Panc1 (cell line): ENCODE measurements around the gene CEP104. TPM values are rescaled to one million over a fixed set of nuclear protein-coding genes. Genes with fewer than 3 reads are reported as not detected.

Experiments used
- ATAC-seq: fragments of 200-7000 bp; cut with Tn5 transposase; 2 replicates; pipeline ENCODE4 v1.9.1; 2020; ENCODE audit warnings: mild to moderate bottlenecking, moderate library complexity
- BruUV-seq: library from RNA; stranded (reverse); fragments of 400-500 nt; replicated peaks from 2 replicates; lab custom pipeline; 2021; lab: Mats Ljungman, UMichigan
- CTCF ChIA-PET: fragments of 300-600 bp; sonication (Branson Sonifier 250); formaldehyde crosslinking; loops from one replicate; lab custom pipeline; 2022; ENCODE audit warnings: antibody characterized with exemption; lab: Charles Lee
- POLR2A ChIA-PET: fragments of 300-600 bp; sonication (Branson Sonifier 250); formaldehyde crosslinking; loops from one replicate; lab custom pipeline; 2022; ENCODE audit warnings: antibody characterized with exemption; lab: Charles Lee
- DNase-seq: peaks from one replicate; pipeline ENCODE4 v3.0.0-alpha.2; 2010; ENCODE audit warnings: low read depth, low spot score
- H3K27ac ChIP-seq: 2 replicates; pipeline ENCODE4 v1.5.1; 2011; ENCODE audit warnings: mild to moderate bottlenecking, low read length, inconsistent platforms
- H3K27me3 ChIP-seq: fragments of 200-500 bp; sonication (Bioruptor generic); 2 replicates; pipeline ENCODE4 v1.6.0; 2014; ENCODE audit warnings: low read length, inconsistent platforms; ENCODE audit not compliant: control insufficient read depth, insufficient read depth
- H3K36me3 ChIP-seq: fragments of 200-500 bp; sonication (Bioruptor generic); 2 replicates; pipeline ENCODE4 v1.5.1; 2014; ENCODE audit warnings: inconsistent platforms, mild to moderate bottlenecking, low read length, moderate library complexity; ENCODE audit not compliant: control insufficient read depth, insufficient read depth
- H3K4me1 ChIP-seq: 2 replicates; pipeline ENCODE4 v1.5.1; 2011; ENCODE audit warnings: inconsistent platforms, mild to moderate bottlenecking, low read length, moderate library complexity; ENCODE audit not compliant: control insufficient read depth, insufficient read depth
- H3K4me3 ChIP-seq, 2 experiments: 2 replicates each; pipeline ENCODE4 v1.5.1; 2011 to 2012; ENCODE audit warnings: low read depth in 2 of 2, low read length in 2 of 2, mild to moderate bottlenecking in 2 of 2, inconsistent platforms in 1 of 2, moderate library complexity in 1 of 2
- H3K9me3 ChIP-seq: fragments of 200-500 bp; sonication (Bioruptor generic); 2 replicates; pipeline ENCODE4 v1.5.1; 2014; ENCODE audit warnings: low read depth, mild to moderate bottlenecking, inconsistent platforms, low read length, moderate library complexity; ENCODE audit not compliant: control insufficient read depth, insufficient read depth
- CTCF ChIP-seq: fragments of 450-650 bp; IDR thresholded peaks from 2 replicates; pipeline ENCODE4 v1.5.1; 2017; ENCODE audit warnings: mild to moderate bottlenecking
- POLR2AphosphoS5 ChIP-seq: IDR thresholded peaks from 2 replicates; pipeline ENCODE4 v1.6.1; 2012; ENCODE audit warnings: mild to moderate bottlenecking, low read depth, low read length, moderate library complexity
- REST ChIP-seq, 2 experiments: IDR thresholded peaks; 2 replicates each; pipeline ENCODE4 v1.6.1; 2011 to 2012; ENCODE audit warnings: low read depth in 2 of 2, control low read depth in 1 of 2, low read length in 1 of 2, mild to moderate bottlenecking in 1 of 2, moderate library complexity in 1 of 2; ENCODE audit not compliant: insufficient read depth in 1 of 2
- SIN3A ChIP-seq: IDR thresholded peaks from 2 replicates; pipeline ENCODE4 v1.6.1; 2012; ENCODE audit warnings: low read depth, mild to moderate bottlenecking, low read length, moderate library complexity, borderline replicate concordance; ENCODE audit not compliant: insufficient read depth
- TCF7L2 ChIP-seq: IDR thresholded peaks from 2 replicates; pipeline ENCODE4 v1.6.1; 2011; ENCODE audit warnings: mild to moderate bottlenecking, low read depth, low read length, inconsistent platforms
- in situ Hi-C: cut with HindIII; loops from 2 replicates; pipeline ENCODE4 v1.10.0; 2016; ENCODE audit warnings: low sequenced_read_pairs, low pct_unique_long_range_greater_than_20kb
- intact Hi-C: fragments of 100-400 bp; cut with micrococcal nuclease; formaldehyde crosslinking; loops from one replicate; pipeline ENCODE4 v1.10.0; 2022; ENCODE audit not compliant: unreplicated experiment
- total RNA-seq: library from RNA; stranded (reverse); gene quantifications from one replicate; pipeline ENCODE4 v1.2.1, GENCODE V29; 2021; ENCODE audit not compliant: unreplicated experiment

CEP104 gene
- total RNA-seq, 1 experiment from 2014 or later, result 52.0 TPM

- Histone ChIP-seq H3K4me1 (no peaks in the 10 kb centered on the region), H3K27ac (no peak overlapping the region), H3K4me3 (no peak overlapping the region), H3K36me3 (no peaks in the 10 kb centered on the region), H3K9me3 (no peaks in the 10 kb centered on the region), H3K27me3 (no peaks in the 10 kb centered on the region)
- DNase-seq (no peak), ATAC-seq (no peak)
- BruUV-seq, result no TSS peak
- CTCF ChIA-PET, result no interaction called here
- no peak for TF ChIP-seq POLR2AphosphoS5
- no peak for TF ChIP-seq CTCF
- in situ Hi-C loops (no loop called here), intact Hi-C loops (no loop called here)
- POLR2A ChIA-PET, result no interaction called here
Measured at GRCh38 chr1:3871451-3871805, 14.4 kb upstream of the CEP104 start.

GRCh38 chr1:3869751-3870301, 12.8 kb upstream of the CEP104 start:
- H3K4me1 ChIP-seq, result no peaks in the 10 kb centered on the region
- intact Hi-C loops, result no loop called here
- in situ Hi-C loops, result no loop called here
- ChIA-PET CTCF (no interaction called here), POLR2A (no interaction called here)
- H3K4me3 ChIP-seq, result no peak overlapping the region
- H3K9me3 ChIP-seq, result no peaks in the 10 kb centered on the region
- no peaks in the 10 kb centered on the region for H3K36me3 ChIP-seq
- DNase-seq (no peak), ATAC-seq (peak; percentile 80)
- BruUV-seq, result no TSS peak
- H3K27ac ChIP-seq, result no peak overlapping the region
- H3K27me3 ChIP-seq, result no peaks in the 10 kb centered on the region
- TF ChIP-seq REST (IDR thresholded peaks at IDR 0.05; ENCODE audit: insufficient read depth in 1 of 2, low read depth in 2 of 2, low read length in 1 of 2) (no peak), POLR2AphosphoS5 (no peak)

- no peaks in the 10 kb centered on the region for H3K4me1 ChIP-seq
- in situ Hi-C loops, result no loop called here
- no peaks in the 10 kb centered on the region for H3K9me3 ChIP-seq
- H3K4me3 ChIP-seq, result no peak overlapping the region
- DNase-seq (no peak), ATAC-seq (no peak)
- H3K36me3 ChIP-seq, result no peaks in the 10 kb centered on the region
- intact Hi-C loops, result no loop called here
- no peak overlapping the region for H3K27ac ChIP-seq
- no TSS peak for BruUV-seq
- H3K27me3 ChIP-seq, result no peaks in the 10 kb centered on the region
- TF ChIP-seq TCF7L2, result no peak
- TF ChIP-seq SIN3A, result no peak
- TF ChIP-seq CTCF, result no peak
- TF ChIP-seq REST (IDR thresholded peaks at IDR 0.05; ENCODE audit: insufficient read depth in 1 of 2, low read depth in 2 of 2, low read length in 1 of 2), result no peak
- TF ChIP-seq POLR2AphosphoS5, result no peak
- POLR2A ChIA-PET, result no interaction called here
- CTCF ChIA-PET, result no interaction called here
Measured at GRCh38 chr1:3868464-3869006, 11.5 kb upstream of the CEP104 start.
